GM19099 (cell line): ENCODE results near the gene GRAMD4.

Experiments used
- POLR2A ChIP-seq: IDR thresholded peaks from 3 replicates; pipeline ENCODE4 v1.6.1; 2011; ENCODE audit warnings: low read depth; ENCODE audit not compliant: insufficient read length; ENCODE audit errors: extremely low read depth

The GRAMD4 gene

GRCh38 chr22:46619830-46620501, at the start of gene GRAMD4:
Gene GRAMD4 (plus strand): TSS chr22:46620386. CDS start chr22:46626800, 6,414 bp downstream.
- TF ChIP-seq POLR2A, result no peak

DNA sequence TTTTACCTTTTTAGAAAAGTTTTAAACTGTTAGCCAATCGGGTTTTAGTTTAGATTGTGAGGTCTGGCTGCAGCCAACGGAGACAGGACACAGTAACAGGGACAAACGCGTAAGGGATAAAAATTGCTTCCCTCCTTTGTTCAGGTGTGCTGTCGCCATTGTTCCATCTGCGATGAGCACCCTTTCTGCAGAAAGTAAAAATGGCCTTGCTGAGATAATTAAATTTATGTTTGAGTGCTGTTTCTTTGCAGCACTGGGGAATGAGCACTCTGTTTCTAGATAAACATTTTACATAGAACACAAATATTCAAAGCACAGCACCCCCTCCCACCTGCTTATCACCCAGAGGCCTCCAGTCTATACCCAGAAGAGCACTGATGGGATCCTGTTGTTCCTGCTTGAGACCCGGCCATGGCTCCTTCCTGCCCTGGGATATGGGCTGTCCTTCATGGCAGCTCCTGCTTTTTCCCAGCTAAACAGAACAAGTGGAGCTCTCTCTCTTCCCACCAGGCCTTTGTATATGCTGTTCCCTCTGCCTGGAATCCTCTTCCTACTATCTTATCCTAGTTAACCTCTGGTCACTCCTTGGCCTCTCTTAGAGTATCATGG, 48.4 kb upstream of the GRAMD4 start:
- no peak for TF ChIP-seq POLR2A

- TF ChIP-seq POLR2A, result no peak
Measured at GRCh38 chr22:46572911-46573780, 47.0 kb upstream of the GRAMD4 start.

GRCh38 chr22:46573781-46574437, 46.3 kb upstream of the GRAMD4 start:
- TF ChIP-seq POLR2A, result no peak

DNA sequence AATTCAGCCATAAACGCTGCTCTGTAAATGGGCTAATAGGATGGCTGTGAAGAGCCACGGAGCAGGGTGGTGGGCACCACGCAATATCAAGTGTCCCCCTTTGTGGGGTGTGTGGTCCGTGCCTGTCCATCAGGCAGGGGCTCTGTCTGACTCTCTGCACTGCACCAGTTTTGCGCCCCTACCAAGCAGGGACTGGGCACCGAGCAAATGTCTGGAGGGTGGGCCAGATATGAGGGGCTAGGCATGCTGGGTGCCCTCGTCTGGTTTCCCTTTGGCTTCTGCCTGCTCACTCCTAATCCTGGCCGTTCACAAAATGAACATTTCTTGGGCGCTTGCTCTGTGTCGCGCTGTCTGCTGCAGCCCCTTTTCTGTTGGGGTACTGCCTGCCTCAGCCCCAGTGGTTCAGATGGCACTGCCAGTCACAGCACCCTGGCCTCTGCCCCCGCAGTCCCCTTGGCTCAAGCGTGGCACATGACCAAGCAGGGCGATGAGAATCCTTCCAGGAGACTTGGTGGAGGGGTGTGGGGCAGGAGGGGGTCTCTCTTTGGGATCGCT, 45.7 kb upstream of the GRAMD4 start:
- TF ChIP-seq POLR2A, result no peak

GRCh38 chr22:46574993-46575910, 44.9 kb upstream of the GRAMD4 start:
- no peak for TF ChIP-seq POLR2A

- no peak for TF ChIP-seq POLR2A
Measured at GRCh38 chr22:46575911-46576555, 44.2 kb upstream of the GRAMD4 start.

DNA sequence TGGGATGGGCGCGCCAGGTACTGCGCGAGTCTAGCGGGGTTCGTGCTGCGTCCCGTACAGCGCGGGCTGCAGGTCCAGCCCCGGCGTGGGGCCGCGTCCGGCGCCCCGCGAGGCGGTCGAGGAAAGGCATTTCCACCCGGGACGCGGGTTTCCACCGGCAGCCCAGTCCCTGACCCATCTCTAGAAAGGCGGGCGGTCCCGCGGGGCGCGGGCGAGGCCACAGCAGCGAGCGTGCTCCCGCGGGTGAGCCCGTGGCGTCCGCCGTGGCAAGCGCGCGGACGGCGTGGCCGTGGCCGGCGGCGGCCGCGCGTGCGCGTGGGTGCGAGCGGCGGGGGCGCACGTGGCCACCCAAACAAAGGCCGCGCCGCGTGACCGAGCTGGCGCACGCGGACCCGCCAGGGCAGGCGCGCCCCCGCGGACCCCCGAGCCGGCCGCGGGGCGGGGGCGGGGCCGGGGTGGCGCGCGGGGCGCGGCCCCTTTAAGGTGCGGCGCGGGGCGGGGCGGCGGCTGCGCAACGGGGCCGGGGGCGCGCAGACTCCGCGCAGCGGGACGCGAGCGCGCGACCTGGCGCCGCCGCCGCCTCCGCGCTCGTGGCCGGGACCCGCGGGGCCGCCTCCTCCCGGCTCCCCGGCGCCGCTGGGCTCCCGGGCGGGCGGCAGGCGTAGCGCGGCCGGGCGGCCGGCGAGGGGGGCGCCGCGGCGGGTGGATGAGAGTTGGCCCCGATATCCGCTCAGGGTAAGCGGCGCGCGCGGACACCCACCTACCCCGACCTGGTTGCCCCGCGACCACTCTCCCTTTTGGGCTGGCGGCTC, 43.4 kb upstream of the GRAMD4 start:
- TF ChIP-seq POLR2A, result no peak

DNA sequence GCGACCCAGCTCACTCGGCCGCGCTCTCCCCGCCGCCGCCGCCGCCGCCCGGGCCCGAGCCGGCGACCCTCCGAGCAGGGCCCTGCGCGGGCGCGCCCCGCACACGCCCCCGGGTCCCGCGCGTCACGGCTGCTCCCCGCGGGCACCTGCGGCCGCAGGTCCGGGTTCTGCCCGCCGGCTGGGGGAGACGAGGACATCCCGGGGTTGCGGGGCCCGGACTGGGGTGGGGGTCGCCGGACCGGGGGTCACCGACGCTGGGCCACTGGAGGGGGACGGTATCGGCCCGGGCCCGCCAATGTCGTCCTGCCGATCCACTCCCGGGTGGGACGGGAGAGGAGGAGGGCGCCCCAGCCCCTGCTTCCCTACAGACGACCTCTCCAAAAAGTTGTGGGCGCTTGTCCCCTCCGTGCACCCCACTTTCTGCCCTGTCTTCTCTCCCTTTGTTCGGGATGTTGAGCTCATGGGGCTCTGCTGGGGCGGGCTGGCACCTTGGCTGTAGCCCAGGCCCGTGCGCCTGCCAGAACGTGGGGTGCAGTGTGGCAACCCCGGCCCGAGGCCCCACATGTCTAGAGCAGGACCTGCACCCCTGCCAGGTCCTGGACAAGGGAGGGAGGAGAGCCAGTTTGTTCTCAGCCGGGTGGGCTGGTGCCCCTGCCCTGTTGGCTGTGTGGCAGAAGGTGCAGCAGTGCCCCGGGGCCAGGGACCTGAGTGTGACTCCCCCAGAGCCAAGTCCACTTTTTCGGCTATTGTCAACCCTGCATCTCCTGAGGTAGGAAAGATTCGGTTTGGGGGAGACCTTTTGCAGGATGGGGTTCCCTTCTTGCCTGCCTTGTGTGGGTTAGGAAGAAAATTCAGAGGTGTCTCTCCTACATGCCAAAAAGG, 42.6 kb upstream of the GRAMD4 start:
- no peak for TF ChIP-seq POLR2A

DNA sequence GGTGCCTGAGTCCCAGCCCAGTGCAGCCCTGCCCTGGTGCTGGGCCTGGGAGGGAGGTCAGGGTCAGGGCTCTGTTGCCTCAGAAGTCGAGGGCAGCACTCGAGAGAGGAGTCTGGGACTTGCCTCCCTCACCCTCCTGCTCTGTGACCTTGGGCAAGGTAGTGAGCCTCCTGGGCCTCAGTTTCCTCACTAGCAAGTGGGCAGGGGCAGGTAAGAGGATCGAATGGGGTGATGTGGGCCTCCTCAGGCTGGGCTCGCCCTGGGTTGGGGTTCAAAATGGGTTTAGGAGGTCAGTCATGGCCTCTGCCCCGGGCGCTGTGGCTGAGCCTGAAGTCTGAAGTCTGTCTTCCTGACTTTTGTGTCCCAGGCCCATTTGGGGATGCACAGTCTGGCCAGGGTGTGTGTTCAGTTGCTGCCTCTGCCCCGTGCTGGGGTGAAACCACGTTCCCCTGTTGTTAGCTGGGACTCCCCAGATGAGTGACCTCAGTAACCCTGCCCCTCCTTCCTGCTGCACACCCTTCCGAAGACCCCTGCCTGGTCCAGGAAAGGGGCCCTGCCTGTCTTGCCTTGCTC, 41.8 kb upstream of the GRAMD4 start:
- TF ChIP-seq POLR2A, result no peak

DNA sequence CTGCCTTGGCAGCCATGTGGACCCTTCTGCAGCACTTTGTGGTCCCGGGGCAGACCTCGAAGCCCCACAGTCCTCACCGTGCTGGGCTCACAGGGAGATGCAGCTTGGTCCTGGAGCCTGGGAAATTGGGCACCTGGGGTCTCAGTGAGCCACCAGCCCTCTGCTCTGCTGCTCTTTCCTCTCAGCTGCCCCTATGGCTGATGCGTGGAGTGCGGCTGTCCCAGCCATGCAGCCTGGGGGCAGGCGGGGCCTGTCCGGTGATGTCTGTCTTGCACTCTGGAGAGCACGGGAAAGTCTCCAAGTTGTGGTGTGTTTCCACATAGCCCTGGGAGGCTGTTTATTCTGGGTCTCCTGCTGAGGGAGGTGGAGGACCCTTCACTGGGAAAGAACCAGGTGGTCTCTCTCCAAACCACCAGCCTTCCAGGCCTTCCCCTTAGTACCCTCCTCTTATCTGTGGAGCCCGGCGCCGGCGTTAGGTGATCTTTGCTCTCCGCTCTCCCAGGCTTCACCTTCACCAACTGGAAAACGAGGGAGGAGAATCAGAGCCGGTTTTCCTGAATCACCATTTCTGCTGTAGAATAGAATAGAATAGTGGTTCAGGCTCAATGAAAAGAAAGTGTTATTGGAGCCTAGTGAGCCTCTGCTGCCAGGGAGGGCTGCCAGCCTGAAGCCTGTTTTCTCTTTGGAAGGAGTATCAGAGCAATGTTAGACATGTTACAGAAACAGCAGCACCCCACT, 41.2 kb upstream of the GRAMD4 start:
- TF ChIP-seq POLR2A, result no peak
